GM21723 (cell line): Measurements from ENCODE around the gene RNU1-4.
"Not testable (repeated sequence)": the region's sequence is repeated elsewhere in the genome, so short reads cannot be mapped to it uniquely, and the experiment has no call there.

ENCODE experiments used
- ATAC-seq: cut with Tn5 transposase; IDR thresholded peaks from one replicate; pipeline ENCODE4 v1.9.1; 2021; ENCODE audit warnings: mild to moderate bottlenecking, moderate library complexity; ENCODE audit not compliant: unreplicated experiment

The RNU1-4 gene

GRCh38 chr1:16725439-16726245, 14.7 kb upstream of the RNU1-4 start:
- not testable (repeated sequence) for ATAC-seq

DNA sequence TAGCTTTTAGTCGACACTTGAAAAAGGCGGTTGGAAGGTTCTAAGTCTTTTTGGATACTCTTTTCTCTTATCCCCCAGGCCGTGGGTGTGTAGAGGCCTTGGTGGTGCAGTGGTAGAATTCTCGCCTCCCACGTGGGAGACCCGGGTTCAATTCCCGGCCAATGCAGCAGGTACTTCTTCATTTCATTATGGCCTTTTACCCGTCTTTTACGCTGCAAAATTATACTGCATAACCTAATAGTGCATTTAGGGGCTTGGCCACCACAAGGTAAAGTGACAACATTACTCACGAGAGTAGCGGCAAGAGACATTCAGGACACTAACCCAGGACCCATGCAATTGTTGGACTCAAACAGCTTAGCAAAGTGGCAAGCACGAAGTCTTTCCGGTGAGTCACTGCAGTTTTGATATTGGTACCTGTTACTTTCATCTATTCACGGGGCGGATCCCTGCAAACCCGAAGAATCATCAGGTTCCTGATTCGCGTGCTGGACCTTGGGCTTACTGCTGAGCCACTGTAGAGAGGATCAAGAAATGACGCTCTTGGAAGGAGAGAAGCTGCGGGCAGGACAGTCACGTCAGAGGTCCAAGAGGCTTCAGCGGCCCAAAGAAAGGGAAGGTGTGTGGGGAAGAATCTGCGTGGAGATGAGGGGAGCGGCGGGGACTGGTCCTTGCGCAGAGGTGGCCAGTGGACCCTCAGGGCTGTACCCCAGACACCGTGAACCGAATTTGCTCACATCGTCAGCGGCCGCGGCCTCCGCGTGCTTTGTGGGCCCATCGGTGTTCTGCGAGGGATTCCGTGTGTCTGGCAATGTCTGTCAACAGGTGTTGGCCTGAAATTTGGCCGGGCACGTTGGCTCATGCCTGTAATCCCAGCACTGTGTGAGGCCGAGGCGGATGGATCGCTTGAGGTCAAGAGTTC, 12.9 kb upstream of the RNU1-4 start:
- ATAC-seq: peak; percentile 44

- ATAC-seq: not testable (repeated sequence)
Observed at GRCh38 chr1:16728243-16728949, 11.9 kb upstream of the RNU1-4 start.

- not testable (repeated sequence) for ATAC-seq
Observed at GRCh38 chr1:16732254-16732896, 7.9 kb upstream of the RNU1-4 start.

GRCh38 chr1:16741230-16741629, 914 bp downstream of the RNU1-4 start:
- ATAC-seq: not testable (repeated sequence)

DNA sequence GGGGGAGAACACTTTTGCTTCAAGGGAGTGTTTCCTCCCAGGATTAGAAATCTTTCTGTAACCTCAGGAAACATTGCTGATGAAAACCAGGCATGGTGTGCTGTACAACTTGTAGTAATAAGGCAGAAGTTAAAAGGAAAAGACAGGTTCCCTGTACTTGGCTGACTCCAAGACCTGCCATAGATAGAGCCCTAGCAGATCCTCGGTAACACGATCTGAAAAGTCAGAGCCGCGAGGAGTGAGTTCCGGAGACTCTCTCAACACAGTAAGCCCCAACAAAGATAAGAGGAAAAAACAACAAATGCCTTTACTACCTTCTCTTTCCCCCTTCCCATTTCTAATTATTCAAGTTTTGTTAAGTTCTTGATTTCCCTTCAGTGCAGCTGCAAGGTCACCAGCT, 7.3 kb downstream of the RNU1-4 start:
- ATAC-seq: not testable (repeated sequence)

DNA sequence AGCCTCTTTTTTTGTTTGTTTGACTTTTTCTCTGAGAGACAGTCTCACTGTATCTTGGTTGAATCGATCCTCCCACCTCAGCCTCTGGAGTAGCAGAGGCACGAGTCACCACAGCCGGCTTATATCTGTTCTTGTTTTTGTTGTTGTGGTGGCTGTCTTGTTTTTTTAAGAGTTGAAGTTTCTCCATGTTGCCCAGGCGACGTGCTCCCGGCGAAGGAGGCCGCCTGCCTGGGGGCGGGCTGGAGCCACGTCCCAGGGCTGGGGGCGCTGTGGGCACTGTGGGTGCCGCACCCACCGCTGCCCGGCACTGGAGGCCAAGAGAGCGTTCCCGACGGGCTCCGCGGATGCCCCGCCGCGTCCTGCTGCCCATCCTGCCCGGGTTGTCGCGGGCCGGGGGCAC, 8.4 kb downstream of the RNU1-4 start:
- ATAC-seq: not testable (repeated sequence)

- ATAC-seq: not testable (repeated sequence)
Observed at GRCh38 chr1:16749910-16750888, 9.9 kb downstream of the RNU1-4 start.

DNA sequence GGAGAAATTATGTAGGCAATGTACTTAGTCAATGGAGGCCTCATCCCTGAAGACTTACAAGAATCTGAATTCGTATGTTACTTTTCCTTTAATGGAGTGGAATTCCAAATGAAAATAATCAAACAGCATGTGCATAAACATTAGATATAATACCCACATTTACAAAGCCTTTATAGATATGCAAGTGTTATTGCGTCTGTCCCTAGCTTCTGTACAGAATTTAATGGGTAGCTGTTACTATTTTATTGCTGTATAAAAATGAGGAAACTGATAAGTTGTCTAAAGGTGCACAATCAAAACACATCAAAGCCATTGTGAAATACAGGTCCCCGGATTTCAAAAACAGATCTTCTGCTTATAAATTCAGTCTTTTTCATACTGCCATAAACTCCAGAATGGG, 12.5 kb downstream of the RNU1-4 start:
- not testable (repeated sequence) for ATAC-seq

DNA sequence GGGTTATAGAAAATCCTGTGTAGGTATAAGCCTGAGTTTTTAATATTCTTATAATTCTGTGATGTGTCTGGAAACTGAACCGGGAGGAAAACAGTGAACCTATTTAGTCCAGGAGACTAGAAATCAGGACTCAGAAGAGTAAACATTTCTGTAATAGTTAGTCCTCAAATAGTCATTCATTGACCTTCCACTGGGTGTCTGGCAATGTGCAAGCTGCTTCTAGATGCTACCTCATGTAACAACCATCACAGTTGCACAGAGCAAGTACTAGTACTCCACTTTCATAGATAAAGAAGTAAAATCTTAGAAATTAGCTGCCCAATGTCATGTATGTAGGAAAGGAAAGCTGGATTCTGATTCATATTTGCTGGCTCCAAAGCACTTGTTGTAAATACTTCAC, 15.1 kb downstream of the RNU1-4 start:
- ATAC-seq: not testable (repeated sequence)

GRCh38 chr1:16755932-16756331, 15.6 kb downstream of the RNU1-4 start:
- ATAC-seq: not testable (repeated sequence)

DNA sequence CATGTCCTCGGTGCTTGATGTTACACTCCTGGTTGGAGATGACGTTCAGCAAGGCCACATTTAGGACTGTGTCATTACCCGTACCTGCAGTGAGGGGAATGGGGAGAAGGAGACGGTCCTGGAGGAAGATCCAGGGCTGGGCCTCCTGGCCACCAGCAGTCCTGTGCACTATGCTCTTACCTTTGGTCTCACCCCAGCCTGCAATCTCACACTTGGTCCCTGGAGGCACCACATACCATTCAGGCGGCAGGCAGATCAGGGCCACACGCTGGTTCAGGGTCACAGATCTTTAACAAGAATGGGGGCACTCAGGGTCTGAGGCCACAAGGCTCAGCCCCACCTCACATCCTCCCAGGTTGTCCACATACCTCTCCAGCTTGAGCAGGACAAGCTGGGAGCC, 17.3 kb downstream of the RNU1-4 start:
- ATAC-seq: not testable (repeated sequence)

DNA sequence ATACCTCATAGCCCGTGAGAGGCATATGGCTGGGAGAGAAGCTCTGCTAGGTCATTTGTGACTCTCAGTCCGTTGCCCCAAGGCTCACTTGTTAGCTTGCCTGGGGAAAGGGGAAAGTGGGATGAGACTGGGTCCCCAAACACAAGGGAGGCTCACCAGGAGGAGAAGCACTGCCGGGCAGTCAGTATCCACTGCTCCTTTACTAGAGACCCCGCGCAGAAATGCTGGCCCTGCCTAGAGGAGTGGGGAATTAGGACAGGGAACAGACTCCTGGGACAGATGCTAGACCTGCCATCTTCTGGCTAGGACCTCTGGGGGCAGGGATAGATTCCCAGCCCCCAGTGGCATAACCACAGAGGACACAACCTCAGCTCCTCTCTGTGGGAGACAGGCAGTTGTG, 17.7 kb downstream of the RNU1-4 start:
- not testable (repeated sequence) for ATAC-seq

GRCh38 chr1:16759041-16759493, 18.8 kb downstream of the RNU1-4 start:
- ATAC-seq: not testable (repeated sequence)

DNA sequence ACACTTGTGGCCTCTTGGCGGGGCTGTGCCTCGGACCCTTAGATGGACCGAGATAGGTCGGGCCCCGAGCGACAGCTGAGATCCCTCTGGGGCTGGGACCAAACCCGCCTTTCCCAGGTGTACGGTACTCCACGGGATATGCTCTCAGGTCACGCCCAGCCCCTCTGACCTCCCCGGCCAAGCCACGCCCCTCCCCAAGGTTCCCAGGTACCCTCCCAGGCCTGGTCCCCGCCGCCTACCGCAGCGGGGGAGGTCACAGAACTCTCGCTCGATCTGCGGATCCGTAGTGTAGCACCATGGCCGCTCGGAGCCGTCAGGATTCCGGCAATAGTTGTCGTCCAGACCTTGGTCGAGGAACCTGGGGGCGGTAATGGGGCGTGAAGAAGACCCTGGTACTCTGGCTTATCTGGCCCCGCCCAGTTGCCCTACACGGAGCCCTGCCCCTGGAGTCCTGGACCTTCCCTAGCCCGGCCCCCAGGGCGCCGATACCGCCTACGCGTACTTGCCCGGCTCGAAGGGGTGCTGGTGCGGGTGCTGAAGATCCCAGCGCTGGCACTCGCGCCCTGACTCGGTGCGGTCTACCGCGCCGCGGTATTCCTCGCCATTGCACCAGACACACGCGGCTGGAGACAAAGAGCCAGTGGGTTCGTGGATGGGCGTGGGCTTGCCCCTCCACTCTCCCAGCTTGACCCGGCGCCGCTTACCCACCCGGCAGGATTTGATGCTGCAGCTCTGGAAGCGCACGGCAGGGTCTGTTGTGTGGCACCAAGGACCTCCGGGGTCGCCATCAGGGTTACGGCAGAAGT, 19.5 kb downstream of the RNU1-4 start:
- not testable (repeated sequence) for ATAC-seq

GRCh38 chr1:16760456-16760765, 20.1 kb downstream of the RNU1-4 start:
- not testable (repeated sequence) for ATAC-seq

DNA sequence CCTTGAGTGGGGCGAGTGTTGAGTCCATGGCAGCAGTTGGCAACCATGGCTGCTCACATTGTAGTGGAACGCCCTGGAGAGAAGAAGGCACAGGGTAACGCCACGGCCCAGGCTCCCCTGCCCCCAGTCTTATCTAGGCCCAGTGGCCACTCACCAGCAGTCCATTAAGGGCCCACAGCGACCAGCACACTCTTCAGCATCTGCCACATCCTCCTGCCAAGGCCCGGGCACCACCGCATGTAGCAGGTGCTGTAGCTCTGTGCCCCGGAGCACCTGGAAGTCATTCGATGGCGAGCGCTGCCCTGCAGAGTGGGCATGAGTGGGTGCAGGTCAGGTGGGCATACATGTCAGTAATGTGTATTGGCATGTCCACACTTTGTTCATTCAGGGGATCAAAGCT, 20.5 kb downstream of the RNU1-4 start:
- not testable (repeated sequence) for ATAC-seq

- not testable (repeated sequence) for ATAC-seq
Observed at GRCh38 chr1:16764248-16764819, 24.0 kb downstream of the RNU1-4 start.
